ENCODE measurements around the gene C12orf42.

Gene C12orf42

DNA sequence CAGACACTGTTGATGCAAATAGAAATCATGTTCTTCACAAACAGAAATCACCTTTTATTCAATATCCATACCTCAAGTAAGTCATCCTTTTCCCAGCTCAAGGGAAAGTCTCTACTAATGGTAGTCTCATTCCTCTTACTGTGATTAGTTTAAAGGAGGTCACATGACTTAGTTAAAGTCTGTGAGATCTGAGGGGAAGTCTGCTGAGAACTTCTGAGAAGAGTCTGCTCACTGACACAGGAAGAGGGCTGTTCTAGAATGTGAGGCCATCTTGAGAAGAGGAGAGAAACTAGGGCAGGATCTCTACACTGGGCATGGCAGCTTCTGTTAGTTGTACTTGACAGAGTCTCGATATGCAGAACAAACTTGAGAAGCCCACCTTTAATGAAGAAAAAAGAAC, 146.8 kb downstream of the C12orf42 start:
- Histone ChIP-seq H4K20me1 (ENCODE audit: low read depth, low read length) (no peaks in the 10 kb centered on the region), H2AFZ (ENCODE audit: low read depth, low read length, severe bottlenecking) (no peak overlapping the region), H3K9me2 (replicated peaks; ENCODE audit: insufficient read depth, low read length) (no peaks in the 10 kb centered on the region), H3K27me3 (ENCODE audit: low read length) (no peaks in the 10 kb centered on the region), H3K36me3 (ENCODE audit: low read length) (no peaks in the 10 kb centered on the region), H3K9me3 (ENCODE audit: insufficient read depth, low read length) (no peaks in the 10 kb centered on the region), H3K9ac (ENCODE audit: low read length) (no peak overlapping the region), H3K27ac (ENCODE audit: low read depth, low read length) (no peak overlapping the region), H3K4me2 (ENCODE audit: low read depth, low read length, poor library complexity, severe bottlenecking) (no peak overlapping the region), H3K79me2 (ENCODE audit: insufficient read depth, low read length) (no peaks in the 10 kb centered on the region), H3F3A (ENCODE audit: insufficient read depth) (no peaks in the 10 kb centered on the region), H3K4me3 (ENCODE audit: insufficient read depth, low read length, poor library complexity, severe bottlenecking) (no peak overlapping the region)
- no peak for TF ChIP-seq EZH2phosphoT487 (conservative IDR thresholded peaks at IDR 0.05; ENCODE audit: low read length)
- TF ChIP-seq, protein P1, sequence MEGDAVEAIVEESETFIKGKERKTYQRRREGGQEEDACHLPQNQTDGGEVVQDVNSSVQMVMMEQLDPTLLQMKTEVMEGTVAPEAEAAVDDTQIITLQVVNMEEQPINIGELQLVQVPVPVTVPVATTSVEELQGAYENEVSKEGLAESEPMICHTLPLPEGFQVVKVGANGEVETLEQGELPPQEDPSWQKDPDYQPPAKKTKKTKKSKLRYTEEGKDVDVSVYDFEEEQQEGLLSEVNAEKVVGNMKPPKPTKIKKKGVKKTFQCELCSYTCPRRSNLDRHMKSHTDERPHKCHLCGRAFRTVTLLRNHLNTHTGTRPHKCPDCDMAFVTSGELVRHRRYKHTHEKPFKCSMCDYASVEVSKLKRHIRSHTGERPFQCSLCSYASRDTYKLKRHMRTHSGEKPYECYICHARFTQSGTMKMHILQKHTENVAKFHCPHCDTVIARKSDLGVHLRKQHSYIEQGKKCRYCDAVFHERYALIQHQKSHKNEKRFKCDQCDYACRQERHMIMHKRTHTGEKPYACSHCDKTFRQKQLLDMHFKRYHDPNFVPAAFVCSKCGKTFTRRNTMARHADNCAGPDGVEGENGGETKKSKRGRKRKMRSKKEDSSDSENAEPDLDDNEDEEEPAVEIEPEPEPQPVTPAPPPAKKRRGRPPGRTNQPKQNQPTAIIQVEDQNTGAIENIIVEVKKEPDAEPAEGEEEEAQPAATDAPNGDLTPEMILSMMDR (IDR thresholded peaks at IDR 0.05; ENCODE audit: insufficient read depth, low read length, poor library complexity, severe bottlenecking): no peak

DNA sequence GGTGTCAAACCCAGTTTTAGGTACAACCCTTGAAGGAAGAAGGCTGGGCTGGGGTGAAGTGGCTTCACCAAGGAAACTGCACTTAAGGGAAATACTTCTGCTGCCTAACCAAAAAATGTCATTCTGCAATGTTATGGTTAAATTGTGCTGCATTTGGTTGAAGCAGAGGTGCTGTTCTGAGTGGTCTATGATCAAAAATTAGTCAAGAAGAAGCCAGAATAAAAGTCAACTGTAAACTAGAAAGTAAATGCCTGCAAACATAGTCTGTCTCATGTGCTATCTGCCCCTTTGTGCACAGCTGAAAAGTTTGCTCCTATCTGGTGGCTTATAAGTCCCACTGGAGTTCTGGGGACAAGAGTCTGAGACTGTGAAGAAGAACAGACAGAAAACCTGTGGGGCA, 158.8 kb downstream of the C12orf42 start:
- Histone ChIP-seq H3K36me3 (ENCODE audit: low read length) (no peaks in the 10 kb centered on the region), H3F3A (ENCODE audit: insufficient read depth) (no peaks in the 10 kb centered on the region), H3K4me2 (ENCODE audit: low read depth, low read length, poor library complexity, severe bottlenecking) (no peak overlapping the region), H3K4me3 (ENCODE audit: insufficient read depth, low read length, poor library complexity, severe bottlenecking) (no peak overlapping the region), H3K79me2 (ENCODE audit: insufficient read depth, low read length) (no peaks in the 10 kb centered on the region), H4K20me1 (ENCODE audit: low read depth, low read length) (no peaks in the 10 kb centered on the region), H3K9me3 (ENCODE audit: insufficient read depth, low read length) (no peaks in the 10 kb centered on the region), H3K27me3 (ENCODE audit: low read length) (no peaks in the 10 kb centered on the region), H2AFZ (ENCODE audit: low read depth, low read length, severe bottlenecking) (no peak overlapping the region), H3K9ac (ENCODE audit: low read length) (no peak overlapping the region), H3K9me2 (replicated peaks; ENCODE audit: insufficient read depth, low read length) (no peaks in the 10 kb centered on the region), H3K27ac (ENCODE audit: low read depth, low read length) (no peak overlapping the region)
- TF ChIP-seq EZH2phosphoT487 (conservative IDR thresholded peaks at IDR 0.05; ENCODE audit: low read length): no peak
- TF ChIP-seq, protein P1 (IDR thresholded peaks at IDR 0.05; ENCODE audit: insufficient read depth, low read length, poor library complexity, severe bottlenecking): no peak

DNA sequence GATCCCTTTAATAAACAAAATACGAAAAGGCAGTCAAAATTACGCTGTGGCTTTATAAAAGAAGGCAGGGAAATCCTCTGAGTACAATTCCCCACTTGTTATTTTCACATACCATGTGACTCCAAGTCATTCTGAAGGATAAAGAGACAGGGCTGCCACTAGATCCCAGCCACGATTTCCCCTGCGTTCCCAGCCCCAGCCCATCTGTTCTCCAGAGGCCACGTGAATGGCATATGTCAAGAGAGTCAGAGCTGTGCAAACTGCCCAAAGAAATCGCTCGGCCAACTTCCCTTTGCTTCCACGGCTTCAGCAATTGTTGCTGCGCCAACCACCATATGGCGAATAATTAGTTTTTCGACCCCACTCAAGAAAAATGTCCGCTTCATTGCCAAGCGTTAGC, 161.3 kb downstream of the C12orf42 start:
- H3K36me3 ChIP-seq (ENCODE audit: low read length): no peaks in the 10 kb centered on the region
- H3K4me2 ChIP-seq (ENCODE audit: low read depth, low read length, poor library complexity, severe bottlenecking): no peak overlapping the region
- H3K9me2 ChIP-seq (replicated peaks; ENCODE audit: insufficient read depth, low read length): no peaks in the 10 kb centered on the region
- no peaks in the 10 kb centered on the region for H4K20me1 ChIP-seq (ENCODE audit: low read depth, low read length)
- H3K9me3 ChIP-seq (ENCODE audit: insufficient read depth, low read length): no peaks in the 10 kb centered on the region
- H3K4me3 ChIP-seq (ENCODE audit: insufficient read depth, low read length, poor library complexity, severe bottlenecking): no peak overlapping the region
- no peaks in the 10 kb centered on the region for H3F3A ChIP-seq (ENCODE audit: insufficient read depth)
- no peaks in the 10 kb centered on the region for H3K27me3 ChIP-seq (ENCODE audit: low read length)
- no peak overlapping the region for H3K27ac ChIP-seq (ENCODE audit: low read depth, low read length)
- TF ChIP-seq, protein P1 (IDR thresholded peaks at IDR 0.05; ENCODE audit: insufficient read depth, low read length, poor library complexity, severe bottlenecking): no peak
- no peak for TF ChIP-seq EZH2phosphoT487 (conservative IDR thresholded peaks at IDR 0.05; ENCODE audit: low read length)
- H3K9ac ChIP-seq (ENCODE audit: low read length): no peak overlapping the region
- no peaks in the 10 kb centered on the region for H3K79me2 ChIP-seq (ENCODE audit: insufficient read depth, low read length)
- no peak overlapping the region for H2AFZ ChIP-seq (ENCODE audit: low read depth, low read length, severe bottlenecking)
